GM18867 (cell line): ENCODE measurements around the gene NAV2.
"Not testable (repeated sequence)": the region's sequence is repeated elsewhere in the genome, so short reads cannot be mapped to it uniquely, and the experiment has no call there.

Experiments
- ATAC-seq: cut with Tn5 transposase; IDR thresholded peaks from one replicate; pipeline ENCODE4 v1.9.1; 2021; ENCODE audit warnings: mild to moderate bottlenecking, moderate library complexity; ENCODE audit not compliant: unreplicated experiment

The NAV2 gene

GRCh38 chr11:19882356-19882755, 169.7 kb downstream of the NAV2 start:
- no peak for ATAC-seq

- no peak for ATAC-seq
These were observed 173.9 kb downstream of the NAV2 start for GRCh38 chr11:19886498-19886897.

- ATAC-seq: no peak
These were observed 175.2 kb downstream of the NAV2 start for GRCh38 chr11:19887842-19888241.

- no peak for ATAC-seq
These were observed 176.9 kb downstream of the NAV2 start for GRCh38 chr11:19889531-19889930.

- ATAC-seq: no peak
These were observed 177.7 kb downstream of the NAV2 start for GRCh38 chr11:19890308-19890707.

GRCh38 chr11:19891022-19891421, 178.4 kb downstream of the NAV2 start:
- no peak for ATAC-seq

- ATAC-seq: no peak
These were observed 179.8 kb downstream of the NAV2 start for GRCh38 chr11:19892387-19892786.

GRCh38 chr11:19892876-19893275, 180.2 kb downstream of the NAV2 start:
- no peak for ATAC-seq

GRCh38 chr11:19894404-19894803, 181.8 kb downstream of the NAV2 start:
- ATAC-seq: no peak

- ATAC-seq: not testable (repeated sequence)
These were observed 182.4 kb downstream of the NAV2 start for GRCh38 chr11:19895037-19895436.

- no peak for ATAC-seq
These were observed 183.1 kb downstream of the NAV2 start for GRCh38 chr11:19895776-19896175.

GRCh38 chr11:19903620-19904069, 191.0 kb downstream of the NAV2 start:
- no peak for ATAC-seq

GRCh38 chr11:19905280-19905853, 192.7 kb downstream of the NAV2 start:
- ATAC-seq: no peak

- no peak for ATAC-seq
These were observed 193.5 kb downstream of the NAV2 start for GRCh38 chr11:19906126-19906525.

- peak; percentile 72 for ATAC-seq
These were observed 194.5 kb downstream of the NAV2 start for GRCh38 chr11:19907008-19907579.

GRCh38 chr11:19907839-19908238, 195.2 kb downstream of the NAV2 start:
- no peak for ATAC-seq

- ATAC-seq: no peak
These were observed 198.3 kb downstream of the NAV2 start for GRCh38 chr11:19910931-19911330.

GRCh38 chr11:19912115-19912957, 199.7 kb downstream of the NAV2 start:
- ATAC-seq: no peak

- ATAC-seq: no peak
These were observed 200.6 kb downstream of the NAV2 start for GRCh38 chr11:19912958-19913892.

GRCh38 chr11:19913893-19914249, 201.2 kb downstream of the NAV2 start:
- ATAC-seq: no peak

- ATAC-seq: no peak
These were observed 203.2 kb downstream of the NAV2 start for GRCh38 chr11:19915808-19916207.
